Measurements from ENCODE around the gene FKBP14. TPM values are rescaled to one million over a fixed set of nuclear protein-coding genes. Genes with fewer than 3 reads are reported as not detected.

Gene FKBP14
- total and polyA plus RNA-seq, 2 of the 8 experiments (the other 6 are each of a cell fraction or from before 2014, with no cell fraction given): 3.2 to 20.7 TPM

DNA sequence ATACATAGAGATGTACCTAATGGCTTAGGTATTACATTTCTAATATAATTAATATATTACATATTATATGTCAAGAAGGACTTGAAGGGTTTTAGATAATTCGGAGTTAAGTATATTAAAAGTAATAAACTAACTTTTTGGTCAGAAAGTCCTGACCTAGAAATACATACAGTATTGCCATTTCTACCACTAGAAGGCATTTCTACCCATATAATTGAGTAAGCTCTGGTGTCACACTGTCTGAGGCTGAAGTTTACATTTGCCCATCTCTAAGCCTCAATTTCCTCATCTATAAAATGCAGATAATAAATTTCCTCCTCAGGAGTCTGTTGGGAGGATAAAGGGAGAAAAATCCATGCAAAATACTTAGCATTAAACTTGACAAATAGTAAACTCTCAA lies 7.1 kb downstream of the FKBP14 start (continued):
- TF ChIP-seq, protein P1, sequence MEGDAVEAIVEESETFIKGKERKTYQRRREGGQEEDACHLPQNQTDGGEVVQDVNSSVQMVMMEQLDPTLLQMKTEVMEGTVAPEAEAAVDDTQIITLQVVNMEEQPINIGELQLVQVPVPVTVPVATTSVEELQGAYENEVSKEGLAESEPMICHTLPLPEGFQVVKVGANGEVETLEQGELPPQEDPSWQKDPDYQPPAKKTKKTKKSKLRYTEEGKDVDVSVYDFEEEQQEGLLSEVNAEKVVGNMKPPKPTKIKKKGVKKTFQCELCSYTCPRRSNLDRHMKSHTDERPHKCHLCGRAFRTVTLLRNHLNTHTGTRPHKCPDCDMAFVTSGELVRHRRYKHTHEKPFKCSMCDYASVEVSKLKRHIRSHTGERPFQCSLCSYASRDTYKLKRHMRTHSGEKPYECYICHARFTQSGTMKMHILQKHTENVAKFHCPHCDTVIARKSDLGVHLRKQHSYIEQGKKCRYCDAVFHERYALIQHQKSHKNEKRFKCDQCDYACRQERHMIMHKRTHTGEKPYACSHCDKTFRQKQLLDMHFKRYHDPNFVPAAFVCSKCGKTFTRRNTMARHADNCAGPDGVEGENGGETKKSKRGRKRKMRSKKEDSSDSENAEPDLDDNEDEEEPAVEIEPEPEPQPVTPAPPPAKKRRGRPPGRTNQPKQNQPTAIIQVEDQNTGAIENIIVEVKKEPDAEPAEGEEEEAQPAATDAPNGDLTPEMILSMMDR (IDR thresholded peaks at IDR 0.05; ENCODE audit: control extremely low read depth in 1 of 3, insufficient read depth in 1 of 3, low read depth in 1 of 3, low read length in 3 of 3): no peak
- no peak for TF ChIP-seq YY1 (IDR thresholded peaks at IDR 0.05; ENCODE audit: low read depth, low read length)

Data from H1 (cell line).